Activated B cell treated with CpG ODN at 0.5 μM for 24 hours (primary cell): ENCODE data around the gene THUMPD2. TPM values are rescaled to one million over a fixed set of nuclear protein-coding genes. Genes with fewer than 3 reads are reported as not detected.

Source experiments
- ATAC-seq: fragments of 200-7000 bp; cut with Tn5 transposase; one replicate; pipeline ENCODE4 v1.10.0; 2021; ENCODE audit warnings: low read depth, mild to moderate bottlenecking, moderate library complexity
- CTCF ChIA-PET: fragments of 350-600 bp; sonication (Branson Sonifier 250); formaldehyde crosslinking; loops from one replicate; lab custom pipeline; 2021; ENCODE audit warnings: antibody characterized with exemption; lab: Charles Lee
- POLR2A ChIA-PET: fragments of 350-600 bp; sonication (Branson Sonifier 250); formaldehyde crosslinking; loops from one replicate; lab custom pipeline; 2021; ENCODE audit warnings: antibody characterized with exemption; lab: Charles Lee
- DNase-seq: peaks from one replicate; pipeline ENCODE4 v3.0.0; 2022
- H3K27ac Mint-ChIP-seq: one replicate; pipeline ENCODE4 v1.8.0; 2020; ENCODE audit warnings: mixed read lengths
- H3K27me3 Mint-ChIP-seq: one replicate; pipeline ENCODE4 v1.8.0; 2021; ENCODE audit warnings: mixed read lengths
- H3K36me3 Mint-ChIP-seq: one replicate; pipeline ENCODE4 v1.8.0; 2021; ENCODE audit warnings: low read depth, mixed read lengths
- H3K4me1 Mint-ChIP-seq: one replicate; pipeline ENCODE4 v1.8.0; 2021; ENCODE audit warnings: mixed read lengths
- H3K4me3 Mint-ChIP-seq: one replicate; pipeline ENCODE4 v1.8.0; 2020; ENCODE audit warnings: mild to moderate bottlenecking, mixed read lengths
- H3K9me3 Mint-ChIP-seq: one replicate; pipeline ENCODE4 v1.8.0; 2020; ENCODE audit warnings: mixed read lengths
- CTCF ChIP-seq: fragments of 200-600 bp; IDR thresholded peaks from one replicate; pipeline ENCODE4 v1.8.0; 2022; ENCODE audit warnings: antibody characterized with exemption, mild to moderate bottlenecking
- intact Hi-C: fragments of 100-400 bp; cut with micrococcal nuclease; formaldehyde crosslinking; loops from one replicate; pipeline ENCODE4 v1.15.1; 2024
- total RNA-seq: library from RNA; stranded (reverse); gene quantifications from 2 replicates; pipeline ENCODE4 v1.2.3, GENCODE V29; 2022

Gene THUMPD2
- total RNA-seq, 1 donor from 2014 or later, result 13.2 TPM

GRCh38 chr2:39779341-39779851, 338 bp upstream of the THUMPD2 start:
- intact Hi-C loops, result loop anchor here (2.0 to 10.0 kb wide), 2 partner anchors 343 to 1405 kb away; partner anchors contain the start of genes ATL2 and MAP4K3
- Mint-ChIP-seq H3K4me3 (peak overlapping the region; percentile 89), H3K27me3 (no peaks in the 10 kb centered on the region), H3K9me3 (no peaks in the 10 kb centered on the region), H3K27ac (peak overlapping the region; percentile 80), H3K36me3 (peaks cover 4% of the 10 kb centered on the region), H3K4me1 (peaks cover 59% of the 10 kb centered on the region)
- DNase-seq, result no peak
- TF ChIP-seq CTCF, result no peak
- ChIA-PET CTCF (no interaction called here), POLR2A (no interaction called here)
- ATAC-seq, result peak; percentile 11

DNA sequence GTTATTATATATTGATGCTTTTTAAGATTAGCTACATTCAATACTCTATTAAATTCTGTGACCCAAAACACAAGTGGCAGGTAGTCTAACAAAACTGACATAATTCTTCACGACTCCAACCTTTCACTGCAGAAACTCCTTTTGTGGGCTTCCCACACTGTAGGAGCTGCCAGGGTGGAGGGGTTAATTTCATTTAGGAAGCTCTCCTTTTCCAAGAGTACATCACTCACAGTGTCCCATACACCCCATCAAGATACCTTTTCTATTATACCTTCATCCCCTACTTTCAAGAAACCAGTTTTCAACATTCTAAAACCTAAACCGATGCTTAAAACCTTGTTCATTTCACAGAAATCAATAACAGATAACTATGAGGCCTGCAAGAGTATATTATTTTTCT, 825 bp downstream of the THUMPD2 start:
- intact Hi-C loops, result loop anchor here (2.0 to 10.0 kb wide), 2 partner anchors 341 to 1403 kb away; partner anchors contain the start of genes ATL2 and MAP4K3
- DNase-seq (no peak), ATAC-seq (no peak)
- no peak for TF ChIP-seq CTCF
- Mint-ChIP-seq H3K27me3 (no peaks in the 10 kb centered on the region), H3K36me3 (peaks cover 4% of the 10 kb centered on the region), H3K9me3 (no peaks in the 10 kb centered on the region), H3K27ac (peak overlapping the region; percentile 82), H3K4me1 (peaks cover 60% of the 10 kb centered on the region), H3K4me3 (peak overlapping the region; percentile 89)
- CTCF ChIA-PET, result no interaction called here
- POLR2A ChIA-PET, result no interaction called here

GRCh38 chr2:39772812-39773152, 6.3 kb downstream of the THUMPD2 start:
- ChIA-PET POLR2A (no interaction called here), CTCF (no interaction called here)
- H3K4me1 Mint-ChIP-seq, result peaks cover 32% of the 10 kb centered on the region
- TF ChIP-seq CTCF, result no peak
- no peaks in the 10 kb centered on the region for H3K27me3 Mint-ChIP-seq
- ATAC-seq (no peak), DNase-seq (no peak)
- intact Hi-C loops, result loop anchor here (10.0 kb wide), 1 partner anchor 1398 kb away; the partner anchor contains the start of gene ATL2
- peaks cover 24% of the 10 kb centered on the region for H3K36me3 Mint-ChIP-seq
- no peak overlapping the region for H3K4me3 Mint-ChIP-seq
- H3K27ac Mint-ChIP-seq, result no peak overlapping the region
- no peaks in the 10 kb centered on the region for H3K9me3 Mint-ChIP-seq

DNA sequence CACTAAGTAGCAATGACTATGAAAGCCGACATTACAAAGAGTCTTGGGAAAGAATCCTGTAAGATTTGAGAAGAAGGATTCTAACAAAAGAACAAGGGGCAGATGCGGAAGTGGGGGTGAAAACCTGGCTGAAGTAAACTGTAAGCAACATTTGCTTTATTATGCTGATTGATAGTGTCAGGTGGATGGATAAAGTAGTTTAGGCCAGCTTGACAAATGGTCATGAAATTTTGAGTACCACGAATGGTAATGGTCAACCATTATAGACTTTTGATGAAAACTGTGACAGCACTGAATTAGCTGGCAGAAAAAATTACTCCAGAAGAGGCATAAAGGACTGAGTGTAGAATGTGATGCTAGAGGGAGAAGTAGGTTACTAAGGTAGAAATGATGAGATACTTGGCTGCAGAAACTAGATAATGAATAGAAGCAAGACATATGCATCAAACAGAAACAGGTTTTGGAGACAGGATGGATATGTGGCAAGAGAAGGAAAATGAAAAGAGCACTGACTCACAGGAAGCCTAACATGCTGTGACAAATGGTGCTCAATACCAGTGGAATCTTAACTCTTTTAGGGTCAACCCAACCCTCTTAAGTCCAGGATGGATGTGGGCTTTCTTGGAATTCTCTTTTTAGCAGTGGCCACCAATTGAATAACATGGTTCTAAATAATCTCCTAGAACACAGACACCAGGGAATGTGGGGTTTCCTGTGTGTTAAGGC, 6.8 kb downstream of the THUMPD2 start:
- H3K36me3 Mint-ChIP-seq, result peaks cover 24% of the 10 kb centered on the region
- DNase-seq (no peak), ATAC-seq (no peak)
- no peak overlapping the region for H3K4me3 Mint-ChIP-seq
- POLR2A ChIA-PET, result no interaction called here
- no peak overlapping the region for H3K27ac Mint-ChIP-seq
- TF ChIP-seq CTCF, result no peak
- H3K9me3 Mint-ChIP-seq, result no peaks in the 10 kb centered on the region
- CTCF ChIA-PET, result no interaction called here
- H3K27me3 Mint-ChIP-seq, result no peaks in the 10 kb centered on the region
- peaks cover 27% of the 10 kb centered on the region for H3K4me1 Mint-ChIP-seq
- intact Hi-C loops, result loop anchor here (10.0 kb wide), 1 partner anchor 1397 kb away; the partner anchor contains the start of gene ATL2

DNA sequence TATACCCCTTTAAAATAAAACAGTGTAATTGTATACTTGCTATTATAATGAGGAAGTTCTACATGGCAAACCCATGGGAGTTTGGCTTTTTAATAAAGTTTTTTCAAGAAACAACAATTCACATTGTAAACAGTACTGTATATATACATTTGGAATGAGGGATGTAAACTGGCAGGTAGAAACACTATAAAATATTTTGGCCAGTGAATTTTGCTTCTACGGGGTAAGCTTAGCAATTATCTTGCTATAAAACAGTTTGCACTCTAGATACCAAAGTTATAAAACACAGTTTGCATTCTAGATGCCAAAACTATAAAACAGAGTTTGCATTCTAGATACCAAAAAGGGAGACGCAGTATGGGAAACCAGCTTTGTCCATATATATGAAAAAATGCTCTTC, 16.6 kb downstream of the THUMPD2 start:
- no peak overlapping the region for H3K27ac Mint-ChIP-seq
- TF ChIP-seq CTCF, result no peak
- ChIA-PET CTCF (no interaction called here), POLR2A (no interaction called here)
- DNase-seq (no peak), ATAC-seq (no peak)
- intact Hi-C loops, result no loop called here
- no peaks in the 10 kb centered on the region for H3K4me1 Mint-ChIP-seq
- no peaks in the 10 kb centered on the region for H3K9me3 Mint-ChIP-seq
- H3K36me3 Mint-ChIP-seq, result peaks cover 73% of the 10 kb centered on the region
- H3K27me3 Mint-ChIP-seq, result no peaks in the 10 kb centered on the region
- H3K4me3 Mint-ChIP-seq, result no peak overlapping the region
